ENCODE measurements around the gene GNRH2.
"Not testable (repeated sequence)": the region's sequence is repeated elsewhere in the genome, so short reads cannot be mapped to it uniquely, and the experiment has no call there.

Gene GNRH2

GRCh38 chr20:3047486-3048419, 4.3 kb downstream of the GNRH2 start:
- no peak overlapping the region for H4K12ac ChIP-seq (ENCODE audit: low read depth, low read length)
- no CpG with 5 or more reads among the region's 14 CpGs for WGBS (ENCODE audit: extremely low coverage, insufficient coverage, insufficient read length)
- H2AFZ ChIP-seq (ENCODE audit: insufficient read depth, low read length, poor library complexity): no peak overlapping the region
- H3K9me3 ChIP-seq (ENCODE audit: insufficient read depth, low read depth, low read length): peaks cover 2% of the 10 kb centered on the region
- no peak overlapping the region for H2AK5ac ChIP-seq (ENCODE audit: low read length)
- H3K18ac ChIP-seq (ENCODE audit: low read length): no peak overlapping the region
- H2BK120ac ChIP-seq (ENCODE audit: insufficient read depth, low read length, poor library complexity): no peak overlapping the region
- no peak overlapping the region for H3K9ac ChIP-seq (ENCODE audit: low read length)
- peaks cover 13% of the 10 kb centered on the region for H3K79me1 ChIP-seq (ENCODE audit: low read length)
- no peak overlapping the region for H3K14ac ChIP-seq (ENCODE audit: low read length)
- H3K79me2 ChIP-seq (ENCODE audit: control insufficient read depth, insufficient read depth, low read length, poor library complexity): peaks cover 9% of the 10 kb centered on the region
- peaks cover 3 to 7% of the 10 kb centered on the region in 2 experiments for H3K4me1 ChIP-seq (ENCODE audit: control insufficient read depth in 1 of 2, insufficient read depth in 2 of 2, low read length in 2 of 2)
- H3K23ac ChIP-seq (ENCODE audit: low read length): no peak overlapping the region
- H2BK5ac ChIP-seq (ENCODE audit: low read depth, low read length, poor library complexity): no peak overlapping the region
- no peak overlapping the region for H3K4me3 ChIP-seq (ENCODE audit: low read depth, low read length)
- no peak overlapping the region for H2BK12ac ChIP-seq (ENCODE audit: low read length)
- H3K27ac ChIP-seq (ENCODE audit: low read depth, low read length): no peak overlapping the region
- DNase-seq: no peak
- no peaks in the 10 kb centered on the region for H3K27me3 ChIP-seq (ENCODE audit: insufficient read depth, low read length)
- no peak overlapping the region for H4K91ac ChIP-seq (ENCODE audit: low read depth, low read length)
- peaks cover 20 to 26% of the 10 kb centered on the region in 2 experiments for H3K36me3 ChIP-seq (ENCODE audit: control insufficient read depth in 1 of 2, insufficient read depth in 2 of 2, low read length in 2 of 2)
- H3K4ac ChIP-seq (ENCODE audit: low read depth, low read length): peak overlapping the region; percentile 29
- no peak overlapping the region for H4K8ac ChIP-seq (ENCODE audit: low read depth, low read length)
- no peak overlapping the region for H3K4me2 ChIP-seq (ENCODE audit: low read length)

GRCh38 chr20:3051385-3052019, 8.1 kb downstream of the GNRH2 start:
- Histone ChIP-seq H3K4me2 (ENCODE audit: low read length) (no peak overlapping the region), H3K27ac (ENCODE audit: low read depth, low read length) (no peak overlapping the region), H4K12ac (ENCODE audit: low read depth, low read length) (no peak overlapping the region), H3K79me1 (ENCODE audit: low read length) (peaks cover 1% of the 10 kb centered on the region), H2BK12ac (ENCODE audit: low read length) (no peak overlapping the region), H3K36me3 (ENCODE audit: control insufficient read depth in 1 of 2, insufficient read depth in 2 of 2, low read length in 2 of 2) (peaks cover 20 to 26% of the 10 kb centered on the region in 2 experiments), H3K4ac (ENCODE audit: low read depth, low read length) (no peak overlapping the region), H3K14ac (ENCODE audit: low read length) (no peak overlapping the region), H3K79me2 (ENCODE audit: control insufficient read depth, insufficient read depth, low read length, poor library complexity) (peaks cover 3% of the 10 kb centered on the region), H2AFZ (ENCODE audit: insufficient read depth, low read length, poor library complexity) (no peak overlapping the region), H2BK120ac (ENCODE audit: insufficient read depth, low read length, poor library complexity) (no peak overlapping the region), H3K9ac (ENCODE audit: low read length) (no peak overlapping the region), H2BK5ac (ENCODE audit: low read depth, low read length, poor library complexity) (no peak overlapping the region), H4K91ac (ENCODE audit: low read depth, low read length) (no peak overlapping the region), H3K18ac (ENCODE audit: low read length) (no peak overlapping the region), H4K8ac (ENCODE audit: low read depth, low read length) (no peak overlapping the region), H3K23ac (ENCODE audit: low read length) (no peak overlapping the region), H3K4me3 (ENCODE audit: low read depth, low read length) (no peak overlapping the region), H2AK5ac (ENCODE audit: low read length) (no peak overlapping the region), H3K27me3 (ENCODE audit: insufficient read depth, low read length) (no peaks in the 10 kb centered on the region), H3K9me3 (ENCODE audit: insufficient read depth, low read depth, low read length) (peaks cover 2% of the 10 kb centered on the region), H3K4me1 (ENCODE audit: control insufficient read depth in 1 of 2, insufficient read depth in 2 of 2, low read length in 2 of 2) (peaks cover 3% of the 10 kb centered on the region in 2 experiments)
- no CpG with 5 or more reads among the region's 7 CpGs for WGBS (ENCODE audit: extremely low coverage, insufficient coverage, insufficient read length)
- DNase-seq: no peak

GRCh38 chr20:3059489-3059888, 16.1 kb downstream of the GNRH2 start:
- Histone ChIP-seq H3K4me2 (ENCODE audit: low read length) (no peak overlapping the region), H3K79me1 (ENCODE audit: low read length) (no peaks in the 10 kb centered on the region), H2AFZ (ENCODE audit: insufficient read depth, low read length, poor library complexity) (no peak overlapping the region), H3K27me3 (ENCODE audit: insufficient read depth, low read length) (no peaks in the 10 kb centered on the region), H3K27ac (ENCODE audit: low read depth, low read length) (no peak overlapping the region), H4K91ac (ENCODE audit: low read depth, low read length) (no peak overlapping the region), H3K14ac (ENCODE audit: low read length) (no peak overlapping the region), H2BK120ac (ENCODE audit: insufficient read depth, low read length, poor library complexity) (no peak overlapping the region), H3K23ac (ENCODE audit: low read length) (no peak overlapping the region), H2BK12ac (ENCODE audit: low read length) (no peak overlapping the region), H2AK5ac (ENCODE audit: low read length) (no peak overlapping the region), H3K9me3 (ENCODE audit: insufficient read depth, low read depth, low read length) (peaks cover 3% of the 10 kb centered on the region), H4K12ac (ENCODE audit: low read depth, low read length) (no peak overlapping the region), H3K18ac (ENCODE audit: low read length) (no peak overlapping the region), H2BK5ac (ENCODE audit: low read depth, low read length, poor library complexity) (no peak overlapping the region), H3K79me2 (ENCODE audit: control insufficient read depth, insufficient read depth, low read length, poor library complexity) (no peaks in the 10 kb centered on the region), H3K4me3 (ENCODE audit: low read depth, low read length) (peak overlapping the region; percentile 34), H4K8ac (ENCODE audit: low read depth, low read length) (no peak overlapping the region), H3K9ac (ENCODE audit: low read length) (no peak overlapping the region), H3K4ac (ENCODE audit: low read depth, low read length) (no peak overlapping the region), H3K36me3 (ENCODE audit: control insufficient read depth in 1 of 2, insufficient read depth in 2 of 2, low read length in 2 of 2) (no peaks in the 10 kb centered on the region), H3K4me1 (ENCODE audit: control insufficient read depth in 1 of 2, insufficient read depth in 2 of 2, low read length in 2 of 2) (no peaks in the 10 kb centered on the region)
- no CpG with 5 or more reads among the region's 3 CpGs for WGBS (ENCODE audit: extremely low coverage, insufficient coverage, insufficient read length)
- DNase-seq: no peak

- not testable (repeated sequence) for H3K27me3 ChIP-seq (ENCODE audit: insufficient read depth, low read length); H3K27ac ChIP-seq (ENCODE audit: low read depth, low read length); H2AFZ ChIP-seq (ENCODE audit: insufficient read depth, low read length, poor library complexity); H2BK120ac ChIP-seq (ENCODE audit: insufficient read depth, low read length, poor library complexity); H2BK12ac ChIP-seq (ENCODE audit: low read length); H2BK5ac ChIP-seq (ENCODE audit: low read depth, low read length, poor library complexity); H3K36me3 ChIP-seq (ENCODE audit: control insufficient read depth in 1 of 2, insufficient read depth in 2 of 2, low read length in 2 of 2); H3K4me2 ChIP-seq (ENCODE audit: low read length); H3K4ac ChIP-seq (ENCODE audit: low read depth, low read length); H3K18ac ChIP-seq (ENCODE audit: low read length); H3K4me1 ChIP-seq (ENCODE audit: control insufficient read depth in 1 of 2, insufficient read depth in 2 of 2, low read length in 2 of 2); H3K9ac ChIP-seq (ENCODE audit: low read length); H4K91ac ChIP-seq (ENCODE audit: low read depth, low read length); H3K4me3 ChIP-seq (ENCODE audit: low read depth, low read length); H3K79me2 ChIP-seq (ENCODE audit: control insufficient read depth, insufficient read depth, low read length, poor library complexity); H4K8ac ChIP-seq (ENCODE audit: low read depth, low read length); H3K14ac ChIP-seq (ENCODE audit: low read length); H3K9me3 ChIP-seq (ENCODE audit: insufficient read depth, low read depth, low read length); H3K79me1 ChIP-seq (ENCODE audit: low read length); H3K23ac ChIP-seq (ENCODE audit: low read length); DNase-seq; H4K12ac ChIP-seq (ENCODE audit: low read depth, low read length); H2AK5ac ChIP-seq (ENCODE audit: low read length)
- WGBS (ENCODE audit: extremely low coverage, insufficient coverage, insufficient read length): no CpG with 5 or more reads among the region's 6 CpGs
Observed at GRCh38 chr20:3064119-3064518, 20.7 kb downstream of the GNRH2 start.
